ENCODE measurements around the gene PSMD12.
"Not testable (repeated sequence)": the region's sequence is repeated elsewhere in the genome, so short reads cannot be mapped to it uniquely, and the experiment has no call there.

The PSMD12 gene

DNA sequence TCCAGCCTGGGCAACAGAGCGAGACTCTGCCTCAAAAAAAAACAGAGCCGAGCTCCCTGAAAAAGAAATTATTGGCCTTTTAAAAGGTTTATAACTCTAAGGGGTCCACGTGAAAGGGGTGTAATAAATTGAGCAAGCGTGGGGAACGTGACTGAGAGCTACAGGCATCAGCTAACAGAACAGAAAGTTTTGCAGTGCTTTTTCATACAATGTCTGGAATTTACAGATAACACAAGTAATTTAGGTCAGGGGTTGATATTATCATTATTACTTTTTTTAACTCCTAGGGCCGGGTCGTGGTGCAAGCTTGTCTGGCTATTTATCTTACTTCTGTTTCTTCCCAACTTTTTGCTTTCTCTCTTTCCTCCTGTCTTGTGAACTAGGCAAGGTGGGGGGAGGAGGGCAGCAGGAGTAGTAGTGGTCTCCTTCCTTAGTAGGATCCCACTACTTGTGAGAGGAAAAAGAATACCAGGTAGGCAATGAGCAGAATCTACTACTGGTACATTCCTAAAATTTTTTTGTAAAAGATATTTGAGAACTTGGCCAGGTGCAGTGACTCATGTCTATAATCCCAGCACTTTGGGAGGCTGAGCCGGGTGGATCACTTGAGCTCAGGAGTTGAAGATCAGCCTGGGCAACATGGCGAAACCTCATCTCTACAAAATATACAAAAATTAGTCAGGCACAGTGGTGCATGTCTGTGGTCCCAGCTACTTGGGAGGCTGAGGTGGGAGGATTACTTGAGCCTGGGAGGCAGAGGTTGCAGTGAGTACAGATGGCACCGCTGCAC, 60.7 kb downstream of the PSMD12 start:
- not testable (repeated sequence) for DNase-seq

DNA sequence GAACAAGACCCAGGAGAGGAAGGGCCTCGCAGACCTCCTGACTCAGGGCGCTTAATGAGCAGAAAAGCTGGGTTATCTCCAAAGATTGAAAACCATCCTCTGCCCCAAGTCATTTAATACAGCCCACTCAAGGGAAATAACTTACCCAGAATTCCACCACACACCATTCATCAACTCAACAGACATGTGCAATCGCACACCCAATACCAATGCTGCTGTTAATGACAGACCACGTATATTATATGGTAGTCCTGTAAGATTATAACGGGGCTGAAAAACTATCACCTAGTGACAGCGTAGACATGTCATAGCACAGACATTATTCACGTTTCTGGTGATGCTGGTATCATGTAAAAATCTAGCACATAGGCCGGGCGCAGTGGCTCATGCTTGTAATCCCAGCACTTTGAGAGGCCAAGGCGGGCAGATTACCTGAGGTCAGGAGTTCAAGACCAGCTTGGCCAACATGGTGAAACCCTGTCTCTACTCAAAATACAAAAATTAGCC, 68.9 kb downstream of the PSMD12 start:
- DNase-seq = no peak

DNA sequence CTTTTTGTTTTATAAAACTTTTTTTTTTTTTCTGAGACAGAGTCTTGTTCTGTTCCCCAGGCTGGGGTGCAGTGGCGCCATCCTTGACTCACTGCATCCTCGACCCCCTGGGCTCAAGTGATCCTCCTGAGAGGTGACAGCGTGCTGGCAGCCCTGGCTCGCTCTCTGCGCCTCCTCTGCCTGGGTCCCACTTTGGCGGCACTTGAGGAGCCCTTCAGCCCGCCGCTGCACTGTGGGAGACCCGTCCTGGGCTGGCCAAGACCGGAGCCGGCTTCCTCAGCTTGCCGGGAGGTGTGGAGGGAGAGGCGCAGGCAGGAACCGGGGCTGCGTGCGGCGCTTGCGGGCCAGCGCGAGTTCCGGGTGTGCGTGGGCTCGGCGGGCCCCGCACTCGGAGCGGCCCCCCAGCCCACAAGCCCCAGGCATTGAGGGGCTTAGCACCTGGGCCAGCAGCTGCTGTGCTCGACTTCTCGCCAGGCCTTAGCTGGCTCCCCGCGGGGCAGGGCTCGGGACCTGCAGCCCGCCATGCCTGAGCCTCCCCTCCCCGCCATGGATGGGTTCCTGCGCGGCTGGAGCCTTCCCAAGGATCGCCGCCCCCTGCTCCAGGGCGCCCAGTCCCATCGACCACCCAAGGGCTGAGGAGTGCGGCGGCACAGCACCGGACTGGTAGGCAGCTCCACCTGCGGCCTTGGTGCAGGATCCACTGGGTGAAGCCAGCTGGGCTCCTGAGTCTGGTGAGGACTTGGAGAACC, 71.8 kb downstream of the PSMD12 start:
- no peak for DNase-seq

DNA sequence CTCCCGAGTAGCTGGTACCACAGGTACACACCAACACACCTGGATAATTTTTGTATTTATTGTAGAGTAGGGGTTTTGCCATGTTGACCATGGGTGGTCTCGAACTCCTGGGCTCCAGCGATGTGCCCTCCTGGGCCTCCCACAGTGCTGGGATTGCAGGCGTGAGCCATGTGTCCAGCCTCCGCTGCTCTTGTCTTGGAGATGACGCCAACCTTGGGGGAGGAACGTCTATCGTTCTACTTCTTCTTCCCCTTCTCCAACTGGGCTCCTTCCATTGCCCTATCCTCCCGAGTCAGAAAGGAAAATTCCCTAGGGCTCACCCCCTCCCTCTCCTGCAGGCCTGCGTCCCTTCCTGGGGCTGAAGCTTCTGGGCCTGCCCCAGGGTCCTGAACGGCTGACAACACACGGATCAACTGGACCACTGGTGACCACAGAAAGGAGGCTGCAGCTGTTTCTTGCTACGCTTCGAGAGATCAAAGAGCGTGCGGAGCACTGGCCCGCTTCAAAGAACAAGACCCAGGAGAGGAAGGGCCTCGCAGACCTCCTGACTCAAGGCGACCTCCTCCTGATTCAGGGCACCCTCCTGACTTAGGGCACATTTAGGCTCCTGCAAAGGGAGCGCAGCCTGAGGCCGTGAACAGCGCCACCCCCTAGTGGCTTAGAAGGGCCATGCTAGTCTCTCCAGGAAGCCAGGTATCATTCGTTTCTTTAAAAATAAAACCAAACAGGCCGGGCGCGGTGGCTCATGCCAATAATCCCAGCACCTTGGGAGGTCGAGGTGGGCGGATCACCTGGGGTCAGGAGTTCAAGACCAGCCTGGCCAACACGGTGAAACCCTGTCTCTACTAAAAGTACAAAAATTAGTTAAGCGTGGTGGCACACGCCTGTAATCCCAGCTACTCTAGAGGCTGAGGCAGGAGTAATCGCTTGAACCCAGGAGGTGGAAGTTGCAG, 72.8 kb downstream of the PSMD12 start:
- peak; percentile 45 for DNase-seq

DNA sequence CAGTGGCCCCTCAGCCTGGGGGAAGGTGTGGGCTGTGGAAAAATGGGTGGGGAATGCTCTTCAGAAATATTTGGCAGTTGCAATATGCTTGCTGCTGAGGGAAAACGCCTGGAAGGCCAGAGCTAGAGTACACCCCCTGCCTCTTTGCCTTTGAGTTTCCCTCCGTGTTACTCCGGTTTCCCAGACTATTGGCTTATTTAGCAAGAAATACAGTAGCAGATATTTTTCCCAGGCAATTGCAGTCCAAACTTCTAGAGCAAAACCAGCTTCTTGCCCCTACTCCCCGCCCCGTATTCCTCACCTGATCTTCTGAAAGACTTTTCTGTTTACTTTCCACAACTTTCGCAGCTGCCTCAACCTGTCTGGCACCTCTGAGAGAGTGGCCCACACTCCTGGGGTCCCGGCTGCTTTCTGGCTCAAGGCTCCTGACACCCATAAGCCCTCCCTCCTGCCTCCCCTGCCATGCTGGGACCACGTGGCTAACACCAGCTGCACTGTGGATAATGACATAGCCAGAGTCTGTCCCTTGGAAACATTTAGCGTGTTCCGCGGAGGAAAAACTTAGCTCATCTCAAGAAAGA, 75.6 kb downstream of the PSMD12 start:
- no peak for DNase-seq

DNA sequence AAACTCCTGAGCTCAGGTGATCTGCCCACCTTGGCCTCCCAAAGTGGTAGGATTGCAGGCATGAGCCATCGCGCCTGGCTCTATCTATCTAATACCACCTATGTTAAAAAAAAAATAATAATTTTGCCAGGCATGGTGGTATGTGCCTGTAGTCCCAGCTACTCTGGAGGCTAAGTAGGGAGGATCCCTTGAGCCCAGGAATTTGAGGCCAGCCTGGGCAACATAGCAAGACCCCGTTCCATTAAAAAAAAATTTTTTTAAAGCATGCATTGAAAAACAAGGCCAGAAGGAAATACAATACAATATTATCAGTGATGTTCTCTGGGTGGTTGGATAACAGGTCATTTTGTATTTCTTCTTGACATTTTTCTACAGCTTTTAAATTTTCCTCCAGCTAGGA, 76.1 kb downstream of the PSMD12 start:
- DNase-seq = no peak

DNA sequence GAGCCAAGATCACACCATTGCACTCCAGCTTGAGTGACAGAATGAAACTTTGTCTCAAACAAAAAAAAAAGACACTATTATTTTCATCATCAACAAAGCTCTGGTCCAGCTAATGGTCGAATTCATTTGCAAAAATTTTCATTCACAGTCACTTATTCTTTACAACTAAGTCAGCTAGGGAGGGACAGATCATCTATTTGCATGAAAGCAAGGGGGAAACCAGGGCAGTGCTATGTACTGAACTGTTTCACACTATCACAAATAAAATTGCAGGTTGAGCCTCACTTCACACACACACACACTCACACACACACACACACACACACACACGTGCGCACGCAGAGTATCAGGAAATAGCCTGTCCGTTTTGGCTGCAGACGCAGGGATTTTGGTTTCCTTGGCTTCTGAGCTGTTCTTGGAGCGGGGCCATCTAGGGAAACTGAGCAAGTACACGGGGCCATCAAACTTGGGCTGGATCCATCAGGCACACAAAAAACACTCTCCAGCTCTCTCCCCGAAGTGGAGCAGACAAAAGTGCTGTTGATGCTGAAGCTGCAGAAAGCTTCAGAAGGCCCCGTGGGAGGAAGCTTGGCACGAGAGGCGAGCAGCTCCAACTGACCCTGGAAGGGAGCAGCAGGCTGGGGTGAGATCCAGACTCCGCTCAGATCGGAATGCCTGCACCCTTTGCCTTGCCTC, 77.0 kb downstream of the PSMD12 start:
- DNase-seq = peak; percentile 43
